VCaP (cell line): Measurements from ENCODE around the gene OR2AG2.
"Not testable (repeated sequence)": the region's sequence is repeated elsewhere in the genome, so short reads cannot be mapped to it uniquely, and the experiment has no call there.

ENCODE experiments used
- H3K27ac ChIP-seq: fragments of 450-650 bp; 2 replicates; pipeline ENCODE4 v1.5.1; 2017
- TF ChIP-seq, protein P1 (sequence below): fragments of 450-650 bp; conservative IDR thresholded peaks from 2 replicates; pipeline ENCODE4 v1.5.1; 2017; ENCODE audit warnings: mild to moderate bottlenecking, moderate library complexity

OR2AG2 gene, protein sequence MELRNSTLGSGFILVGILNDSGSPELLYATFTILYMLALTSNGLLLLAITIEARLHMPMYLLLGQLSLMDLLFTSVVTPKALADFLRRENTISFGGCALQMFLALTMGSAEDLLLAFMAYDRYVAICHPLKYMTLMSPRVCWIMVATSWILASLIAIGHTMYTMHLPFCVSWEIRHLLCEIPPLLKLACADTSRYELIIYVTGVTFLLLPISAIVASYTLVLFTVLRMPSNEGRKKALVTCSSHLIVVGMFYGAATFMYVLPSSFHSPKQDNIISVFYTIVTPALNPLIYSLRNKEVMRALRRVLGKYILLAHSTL

DNA sequence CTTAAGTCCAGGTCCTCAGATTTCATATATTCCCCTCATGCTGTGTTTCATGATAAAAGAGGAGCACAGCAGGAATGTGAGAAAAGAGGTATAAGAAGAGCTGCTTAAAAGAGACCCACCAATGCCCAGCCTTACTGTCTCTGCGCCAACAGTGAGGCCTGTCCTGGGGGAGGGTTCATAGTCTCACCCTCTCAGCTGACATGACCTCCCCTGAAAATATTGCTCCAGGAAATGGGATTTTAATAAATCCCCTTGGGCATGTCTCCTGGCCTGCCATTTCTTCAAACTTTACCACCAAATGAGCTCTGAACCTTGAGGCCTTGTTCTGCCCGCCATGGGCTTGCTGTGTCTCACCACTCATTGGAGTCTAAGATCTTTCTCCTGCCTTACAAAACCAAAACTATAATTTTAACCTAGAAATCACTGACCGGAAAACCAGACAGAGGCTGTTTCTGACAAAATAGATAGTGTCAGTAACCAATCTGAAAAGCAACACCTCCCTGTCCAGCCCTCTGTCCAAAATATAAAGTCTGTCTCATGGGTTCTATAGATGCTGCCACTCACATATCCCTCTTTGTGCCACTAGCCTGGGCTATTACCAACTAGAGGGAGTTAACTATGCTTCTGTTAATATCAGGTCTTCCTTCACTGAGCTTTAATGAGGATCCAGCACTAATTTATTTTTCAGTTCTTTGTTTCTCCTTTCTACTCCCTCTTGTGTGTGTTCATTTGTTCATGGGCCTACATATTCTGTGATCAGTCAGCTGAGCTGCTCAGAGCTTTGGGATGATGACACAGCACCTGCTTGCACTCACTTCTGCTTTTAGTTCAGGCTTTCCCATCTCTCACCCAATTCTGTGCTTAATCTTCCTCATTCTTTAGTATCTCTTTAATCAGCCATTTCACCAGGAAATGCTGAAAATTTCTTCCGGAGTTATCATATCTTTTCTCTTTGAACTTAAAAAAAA lies at the start of gene OR2AG2:
TSS of gene OR2AG2 (minus strand) at position 51 of the 968 bp plus-strand sequence. CDS start 3,019 bp downstream, outside the sequence.
- TF ChIP-seq, protein P1, sequence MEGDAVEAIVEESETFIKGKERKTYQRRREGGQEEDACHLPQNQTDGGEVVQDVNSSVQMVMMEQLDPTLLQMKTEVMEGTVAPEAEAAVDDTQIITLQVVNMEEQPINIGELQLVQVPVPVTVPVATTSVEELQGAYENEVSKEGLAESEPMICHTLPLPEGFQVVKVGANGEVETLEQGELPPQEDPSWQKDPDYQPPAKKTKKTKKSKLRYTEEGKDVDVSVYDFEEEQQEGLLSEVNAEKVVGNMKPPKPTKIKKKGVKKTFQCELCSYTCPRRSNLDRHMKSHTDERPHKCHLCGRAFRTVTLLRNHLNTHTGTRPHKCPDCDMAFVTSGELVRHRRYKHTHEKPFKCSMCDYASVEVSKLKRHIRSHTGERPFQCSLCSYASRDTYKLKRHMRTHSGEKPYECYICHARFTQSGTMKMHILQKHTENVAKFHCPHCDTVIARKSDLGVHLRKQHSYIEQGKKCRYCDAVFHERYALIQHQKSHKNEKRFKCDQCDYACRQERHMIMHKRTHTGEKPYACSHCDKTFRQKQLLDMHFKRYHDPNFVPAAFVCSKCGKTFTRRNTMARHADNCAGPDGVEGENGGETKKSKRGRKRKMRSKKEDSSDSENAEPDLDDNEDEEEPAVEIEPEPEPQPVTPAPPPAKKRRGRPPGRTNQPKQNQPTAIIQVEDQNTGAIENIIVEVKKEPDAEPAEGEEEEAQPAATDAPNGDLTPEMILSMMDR: no peak
- no peak within 1 kb of the TSS for H3K27ac ChIP-seq

DNA sequence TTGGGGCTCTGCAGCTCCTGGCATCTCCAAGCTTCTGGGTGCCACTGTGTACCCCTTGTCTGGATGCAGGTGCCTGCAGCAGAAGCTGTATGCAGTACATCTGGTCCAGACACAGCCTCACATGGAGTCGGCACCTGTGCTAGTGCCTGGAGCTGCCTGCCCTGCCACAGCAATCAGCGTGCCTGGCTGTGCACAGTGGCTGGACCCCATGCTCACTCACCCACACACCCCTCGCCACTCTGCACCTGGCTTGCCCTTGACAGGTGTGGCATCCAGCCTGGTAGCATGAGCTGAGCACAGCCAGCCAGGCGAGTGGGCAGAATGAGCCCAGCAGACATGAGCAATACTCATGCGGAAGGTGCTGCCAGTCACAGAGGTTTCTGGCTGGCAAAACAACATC lies 47.2 kb upstream of the OR2AG2 start:
- no peak overlapping the region for H3K27ac ChIP-seq
- TF ChIP-seq, protein P1: no peak

DNA sequence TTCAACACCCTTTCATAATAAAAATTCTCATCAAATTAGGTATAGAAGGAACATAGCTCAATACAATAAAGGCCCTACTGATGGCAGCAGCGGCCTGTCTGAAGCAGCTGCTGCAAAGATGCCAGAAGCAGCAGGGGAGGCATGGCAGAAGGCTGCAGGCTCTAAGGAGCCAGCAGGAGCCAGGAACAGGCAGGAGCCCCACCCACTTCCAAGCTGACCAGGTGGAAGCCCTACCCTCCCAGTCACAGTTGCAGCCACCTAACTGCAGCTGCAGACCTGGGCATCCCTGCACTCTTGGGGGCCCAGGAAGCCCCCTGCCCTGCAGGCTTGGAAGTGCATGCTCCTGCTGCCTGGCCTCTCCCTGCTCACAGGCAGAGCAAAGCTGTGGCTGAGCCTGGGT lies 45.9 kb upstream of the OR2AG2 start:
- no peak overlapping the region for H3K27ac ChIP-seq
- TF ChIP-seq, protein P1: 0 out of 2 replicates have a peak, but pooled peaks have one; percentile 9

DNA sequence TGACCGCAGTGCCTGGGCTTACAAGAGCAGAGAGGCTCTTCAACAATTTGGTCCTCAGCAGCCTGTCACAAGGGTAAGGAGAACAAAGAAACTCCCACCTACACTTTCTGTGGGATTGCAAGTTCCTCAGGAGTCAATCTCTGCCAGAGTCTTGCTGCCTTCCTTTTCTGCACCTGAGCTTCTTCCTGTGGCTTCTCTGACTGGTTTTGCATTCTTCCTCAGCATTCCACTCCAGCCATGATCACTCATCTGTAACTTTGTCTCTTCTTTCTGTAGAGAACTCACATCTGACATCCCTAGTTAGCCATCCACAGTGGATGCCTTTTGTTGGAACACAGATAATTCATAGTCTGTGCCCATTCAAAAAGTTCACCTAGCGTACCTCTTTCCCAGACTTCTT lies 41.9 kb upstream of the OR2AG2 start:
- H3K27ac ChIP-seq: no peak overlapping the region
- TF ChIP-seq, protein P1: no peak

DNA sequence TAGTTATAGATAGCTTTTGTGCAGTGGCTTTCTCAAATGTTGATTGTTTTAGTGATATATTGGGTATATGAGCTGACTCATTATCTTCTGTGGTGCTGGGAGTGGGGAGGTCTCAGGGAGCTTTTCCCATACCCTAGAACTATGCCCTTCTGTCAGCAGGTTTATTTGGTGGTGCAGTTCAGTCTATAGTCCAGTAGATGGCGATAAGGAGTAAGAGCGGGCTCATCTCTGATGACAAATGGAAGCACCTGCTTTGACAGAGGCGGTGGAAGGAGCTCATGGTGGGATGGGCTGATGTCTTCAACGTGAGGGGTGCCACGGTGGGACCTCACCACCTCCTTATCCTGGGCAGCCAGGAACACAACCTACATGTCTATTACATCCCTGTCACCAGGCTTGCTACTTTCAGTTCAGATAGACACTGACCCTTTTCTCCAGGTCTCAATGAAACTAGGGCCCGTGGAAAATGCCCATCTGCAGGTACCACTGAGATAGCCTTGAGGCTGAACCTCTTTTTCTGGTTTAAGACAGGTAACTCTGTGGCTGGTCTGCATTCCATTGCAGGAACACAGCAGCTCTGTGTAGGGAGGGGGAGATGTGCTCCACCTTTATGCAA lies 40.7 kb upstream of the OR2AG2 start:
- no peak overlapping the region for H3K27ac ChIP-seq
- TF ChIP-seq, protein P1: peak; percentile 94

DNA sequence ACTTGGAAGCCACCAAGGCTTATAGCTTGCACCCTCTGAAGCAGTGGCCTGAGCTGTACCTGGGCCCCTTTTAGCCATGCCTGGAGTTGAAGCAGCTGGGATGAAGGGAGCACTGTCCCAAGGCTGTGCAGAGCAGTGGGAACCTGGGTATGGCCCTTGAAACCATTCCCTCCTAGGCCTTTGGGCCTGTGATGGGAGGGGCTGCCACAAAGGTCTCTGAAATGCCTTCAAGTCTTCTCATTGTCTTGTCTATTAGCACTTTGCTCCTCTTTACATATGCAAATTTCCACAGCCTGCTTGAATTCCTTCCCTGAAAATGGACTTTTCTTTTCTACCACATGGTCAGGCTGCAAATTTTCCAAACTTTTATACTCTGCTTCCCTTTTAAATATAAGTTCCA lies 29.3 kb upstream of the OR2AG2 start:
- H3K27ac ChIP-seq: not testable (repeated sequence)

DNA sequence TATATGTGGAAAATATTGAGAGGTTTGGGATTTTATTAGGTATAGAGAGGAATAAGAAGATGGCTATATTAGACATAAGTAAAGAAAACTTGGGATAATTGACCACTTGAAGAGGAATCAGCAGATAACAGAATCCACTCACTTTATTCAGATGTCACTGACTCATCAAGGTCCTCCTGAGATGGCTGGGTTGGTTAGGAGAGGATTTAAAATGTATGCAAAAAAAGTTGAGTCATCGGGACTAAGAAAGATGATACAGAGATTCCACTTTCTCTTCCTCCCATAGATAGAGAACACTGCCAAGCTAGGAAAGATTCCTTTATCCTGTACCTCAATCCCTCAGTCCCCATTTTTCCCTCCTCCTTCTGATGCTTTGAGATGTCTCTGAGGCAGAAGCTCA lies 27.6 kb upstream of the OR2AG2 start, which contains the start of gene OR6A2:
TSS of gene OR6A2 (minus strand) at position 288 of the 400 bp plus-strand sequence. CDS start 3,981 bp downstream, outside the sequence.
- TF ChIP-seq, protein P1: no peak
- no peak within 1 kb of the TSS for H3K27ac ChIP-seq
